ENCODE measurements around the gene BCL2L13.

DNA sequence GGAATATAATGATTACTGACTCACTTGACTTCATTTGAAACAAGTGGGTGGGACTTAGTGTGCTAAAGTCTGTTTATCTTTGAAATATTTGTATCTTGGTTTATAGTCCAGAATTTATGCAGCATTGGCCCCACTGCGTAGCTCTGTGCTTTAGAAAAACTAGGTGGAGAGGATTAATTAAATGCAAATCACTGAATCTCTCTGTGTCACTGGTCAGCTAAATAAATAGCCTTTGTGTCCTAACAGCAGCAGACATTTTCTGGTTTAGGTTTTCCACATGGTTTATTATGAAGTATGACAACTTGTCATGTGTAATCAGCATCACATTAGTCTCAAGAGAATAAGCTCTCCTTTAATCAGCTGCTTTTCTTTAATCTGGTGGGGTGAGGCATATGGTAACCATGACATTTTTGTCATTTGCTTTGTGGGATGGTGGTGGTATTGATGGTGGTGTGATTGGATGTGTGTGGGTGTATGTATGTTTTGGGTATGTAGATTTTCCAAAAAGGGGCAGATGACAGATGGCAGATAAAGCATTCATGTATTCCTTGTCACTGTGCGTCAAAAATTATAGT, 33.9 kb downstream of the BCL2L13 start:
- no peak for TF ChIP-seq EP300 (IDR thresholded peaks at IDR 0.05)
- TF ChIP-seq, protein P1, sequence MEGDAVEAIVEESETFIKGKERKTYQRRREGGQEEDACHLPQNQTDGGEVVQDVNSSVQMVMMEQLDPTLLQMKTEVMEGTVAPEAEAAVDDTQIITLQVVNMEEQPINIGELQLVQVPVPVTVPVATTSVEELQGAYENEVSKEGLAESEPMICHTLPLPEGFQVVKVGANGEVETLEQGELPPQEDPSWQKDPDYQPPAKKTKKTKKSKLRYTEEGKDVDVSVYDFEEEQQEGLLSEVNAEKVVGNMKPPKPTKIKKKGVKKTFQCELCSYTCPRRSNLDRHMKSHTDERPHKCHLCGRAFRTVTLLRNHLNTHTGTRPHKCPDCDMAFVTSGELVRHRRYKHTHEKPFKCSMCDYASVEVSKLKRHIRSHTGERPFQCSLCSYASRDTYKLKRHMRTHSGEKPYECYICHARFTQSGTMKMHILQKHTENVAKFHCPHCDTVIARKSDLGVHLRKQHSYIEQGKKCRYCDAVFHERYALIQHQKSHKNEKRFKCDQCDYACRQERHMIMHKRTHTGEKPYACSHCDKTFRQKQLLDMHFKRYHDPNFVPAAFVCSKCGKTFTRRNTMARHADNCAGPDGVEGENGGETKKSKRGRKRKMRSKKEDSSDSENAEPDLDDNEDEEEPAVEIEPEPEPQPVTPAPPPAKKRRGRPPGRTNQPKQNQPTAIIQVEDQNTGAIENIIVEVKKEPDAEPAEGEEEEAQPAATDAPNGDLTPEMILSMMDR (IDR thresholded peaks at IDR 0.05), result no peak
